EH (cell line): ENCODE data around the gene ZSWIM1.

Experiments
- DNase-seq: peaks from one replicate; pipeline ENCODE4 v3.0.0-alpha.2; 2015; ENCODE audit warnings: low read depth

Gene ZSWIM1

GRCh38 chr20:45880988-45881788, at the start of gene ZSWIM1:
Gene ZSWIM1 (plus strand): TSS chr20:45881227. CDS start chr20:45882593, 1,366 bp downstream.
- peak; percentile 99 for DNase-seq

DNA sequence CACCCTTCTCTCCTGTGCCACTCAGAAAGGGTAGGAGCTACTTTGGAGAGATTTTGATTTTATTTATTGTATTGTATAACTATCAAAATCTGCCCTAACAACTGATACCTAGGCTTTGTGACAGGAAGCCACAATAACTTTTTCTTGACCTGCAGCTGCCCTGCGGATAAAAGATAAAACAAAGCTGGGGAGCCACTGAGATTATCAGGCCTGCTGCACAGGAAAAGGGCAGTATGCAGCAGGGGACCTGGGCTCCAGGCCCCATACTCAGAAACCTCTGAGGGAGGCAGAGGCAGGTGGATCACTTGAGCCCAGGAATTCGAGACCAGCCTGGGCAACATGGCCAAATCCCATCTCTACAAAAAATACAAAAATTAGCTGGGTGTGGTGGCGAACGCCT, 48.4 kb upstream of the ZSWIM1 start:
- no peak for DNase-seq

DNA sequence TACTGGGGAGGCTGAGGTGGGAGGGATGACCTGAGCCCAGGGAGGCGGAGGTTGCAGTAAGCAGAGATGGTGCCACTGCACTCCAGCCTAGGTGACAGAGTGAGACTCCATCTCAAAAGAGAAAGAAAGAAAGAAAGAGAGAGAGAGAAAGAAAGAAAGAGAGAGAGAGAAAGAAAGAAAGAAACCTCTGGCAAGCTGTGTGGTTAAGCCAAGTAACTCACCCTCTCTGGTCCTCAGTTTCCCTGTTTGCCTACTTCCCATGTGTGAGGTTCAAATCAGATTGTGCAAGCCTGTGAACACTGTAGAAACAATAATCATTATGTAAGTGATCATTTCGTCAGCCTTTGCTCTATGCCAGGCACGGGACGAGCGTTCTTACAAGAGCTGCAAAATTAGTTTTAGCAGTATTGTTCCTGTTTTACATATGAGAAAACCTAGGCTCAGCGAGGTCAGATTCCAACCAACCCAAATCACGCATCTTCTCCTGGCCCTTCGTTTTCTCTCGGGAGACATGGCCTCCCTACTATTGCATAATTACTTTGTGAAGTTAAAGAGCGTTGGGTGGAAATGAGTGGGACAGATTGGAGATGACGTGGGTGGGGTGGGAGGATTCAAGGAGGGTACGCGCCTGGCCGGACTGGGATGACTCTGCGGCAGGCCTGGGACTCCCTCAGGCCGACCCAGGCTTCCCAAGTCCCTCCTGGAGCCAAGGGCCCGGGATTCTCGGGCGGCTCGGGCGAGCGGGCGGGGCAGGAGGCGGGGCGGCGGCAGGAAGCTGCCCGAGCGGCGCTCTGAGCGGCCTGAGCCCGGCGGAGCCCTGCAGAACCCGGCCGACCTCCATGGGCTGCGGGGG, 47.8 kb upstream of the ZSWIM1 start, which contains the start of gene SNX21:
TSS of gene SNX21 (plus strand) at position 770 of the 853 bp plus-strand sequence. CDS start 121 bp downstream, outside the sequence.
- DNase-seq = peak; percentile 97

GRCh38 chr20:45833883-45834796, 46.9 kb upstream of the ZSWIM1 start:
- peak; percentile 75 for DNase-seq

GRCh38 chr20:45834797-45835161, 46.2 kb upstream of the ZSWIM1 start:
- DNase-seq = no peak

DNA sequence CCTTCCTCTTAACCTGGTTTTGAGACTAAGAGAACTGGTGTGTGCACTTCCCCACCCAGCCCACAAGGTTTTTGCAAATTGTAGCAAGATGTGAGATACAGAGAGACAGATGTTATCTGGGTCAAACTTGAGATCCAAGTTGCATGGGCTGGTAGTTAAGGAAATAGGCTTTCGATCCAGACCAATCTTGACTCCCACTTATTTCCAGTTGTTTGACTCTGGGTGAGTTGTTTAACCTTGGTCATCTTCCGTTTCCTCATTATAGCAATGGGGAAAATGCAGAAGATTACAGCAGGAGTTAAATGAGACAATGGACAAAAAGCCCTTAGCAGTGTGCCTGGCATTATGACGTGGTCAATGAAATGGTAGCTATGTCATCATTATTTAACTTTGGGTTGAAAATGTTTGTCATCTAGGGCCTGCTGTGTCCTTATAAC, 45.7 kb upstream of the ZSWIM1 start:
- DNase-seq = no peak

GRCh38 chr20:45835825-45836224, 45.2 kb upstream of the ZSWIM1 start:
- peak; percentile 66 for DNase-seq

GRCh38 chr20:45836841-45837240, 44.2 kb upstream of the ZSWIM1 start:
- DNase-seq = no peak

DNA sequence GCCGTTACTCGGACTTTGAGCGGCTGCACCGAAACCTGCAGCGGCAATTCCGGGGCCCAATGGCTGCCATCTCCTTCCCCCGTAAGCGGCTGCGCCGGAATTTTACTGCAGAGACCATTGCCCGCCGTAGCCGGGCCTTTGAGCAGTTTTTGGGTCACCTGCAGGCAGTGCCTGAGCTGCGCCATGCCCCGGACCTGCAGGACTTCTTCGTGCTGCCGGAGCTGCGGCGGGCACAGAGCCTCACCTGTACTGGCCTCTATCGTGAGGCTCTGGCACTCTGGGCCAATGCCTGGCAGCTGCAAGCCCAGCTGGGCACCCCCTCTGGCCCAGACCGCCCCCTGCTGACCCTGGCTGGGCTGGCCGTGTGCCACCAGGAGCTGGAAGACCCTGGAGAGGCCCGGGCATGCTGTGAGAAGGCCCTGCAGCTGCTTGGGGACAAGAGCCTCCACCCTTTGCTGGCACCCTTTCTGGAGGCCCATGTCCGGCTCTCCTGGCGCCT, 40.3 kb upstream of the ZSWIM1 start:
- no peak for DNase-seq

DNA sequence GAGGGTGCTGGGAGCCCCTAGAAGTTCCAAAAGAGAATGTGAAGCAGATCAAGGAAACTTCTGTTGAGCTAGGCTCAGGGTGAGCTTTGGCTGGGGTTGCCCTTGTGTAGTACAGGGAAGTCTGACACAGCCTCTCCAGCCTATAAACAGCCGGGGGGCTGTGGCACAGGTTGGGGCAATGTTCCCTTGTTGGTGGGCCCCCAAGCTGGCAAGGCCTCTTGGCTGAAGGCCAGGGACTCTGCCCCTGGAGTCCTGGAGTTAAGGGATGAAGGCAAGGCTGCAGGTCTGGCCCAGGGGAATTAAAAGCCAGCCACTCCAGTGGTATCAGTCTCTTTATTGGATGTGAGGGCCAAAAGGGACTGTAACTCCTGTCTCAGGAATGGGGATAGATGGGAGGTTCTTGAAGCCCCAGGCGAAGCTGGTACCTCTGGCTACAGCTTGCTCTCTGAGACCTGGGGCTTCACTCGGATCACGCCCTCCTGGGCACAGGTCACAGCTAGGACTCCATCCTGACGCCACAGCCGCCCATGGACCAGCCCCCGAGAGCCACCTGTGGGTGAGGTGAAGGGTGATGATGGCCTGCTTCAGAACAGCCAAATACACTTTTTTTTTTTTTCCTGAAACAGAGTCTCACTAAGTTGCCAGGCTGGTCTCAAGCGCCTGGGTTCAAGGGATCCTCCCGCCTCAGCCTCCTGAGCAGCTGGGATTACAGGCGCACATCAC, 39.5 kb upstream of the ZSWIM1 start:
- DNase-seq = no peak

DNA sequence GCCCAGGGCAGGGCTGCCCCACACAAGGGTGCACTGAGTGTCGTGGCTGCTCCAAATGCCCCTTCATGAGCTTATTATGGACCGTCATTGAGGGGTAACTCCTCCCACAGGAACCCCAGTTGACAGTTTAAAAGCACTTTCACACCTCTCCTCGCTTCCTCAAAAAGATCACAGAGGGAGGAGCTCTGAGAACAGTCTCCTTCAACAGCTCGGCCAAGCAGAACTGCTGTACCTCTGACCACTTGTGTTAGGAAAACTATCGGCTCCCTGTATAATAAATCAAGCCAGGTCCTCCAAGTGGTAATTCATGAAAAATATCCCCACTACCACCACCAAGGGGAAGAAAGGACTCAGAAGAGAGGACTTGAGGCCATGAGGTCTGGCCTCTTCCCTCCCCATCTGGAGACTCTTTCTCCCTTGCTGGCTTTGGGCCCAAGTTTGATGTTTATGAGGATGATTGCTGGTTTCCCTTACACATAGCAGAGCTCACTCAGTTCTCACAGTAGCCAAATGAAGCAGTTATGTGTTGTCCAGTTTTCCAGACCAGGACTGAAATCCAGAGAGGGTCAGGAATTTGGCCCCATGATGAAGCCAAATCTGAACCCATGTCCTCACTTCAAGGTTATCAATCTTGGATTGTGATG, 38.7 kb upstream of the ZSWIM1 start:
- peak; percentile 75 for DNase-seq

DNA sequence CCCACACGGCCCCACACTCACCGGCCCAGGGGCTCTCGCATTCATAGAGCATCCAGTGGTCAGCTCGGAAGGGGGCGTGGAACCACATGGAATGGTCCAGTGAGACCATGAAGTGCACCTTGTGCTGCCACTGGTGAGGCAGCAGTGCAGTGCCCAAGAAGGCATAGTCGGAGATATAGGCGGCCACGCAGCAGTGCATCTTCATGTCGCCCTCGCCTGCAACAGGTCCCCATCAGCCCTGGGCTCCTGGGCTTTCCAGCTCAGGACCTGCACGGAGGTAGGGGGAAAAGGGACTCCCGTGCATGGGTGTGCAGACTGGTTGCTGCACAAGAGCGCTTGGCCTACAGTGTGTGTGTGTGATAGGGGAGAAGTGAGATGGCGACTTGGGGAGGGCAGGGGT, 37.5 kb upstream of the ZSWIM1 start:
- DNase-seq = no peak

DNA sequence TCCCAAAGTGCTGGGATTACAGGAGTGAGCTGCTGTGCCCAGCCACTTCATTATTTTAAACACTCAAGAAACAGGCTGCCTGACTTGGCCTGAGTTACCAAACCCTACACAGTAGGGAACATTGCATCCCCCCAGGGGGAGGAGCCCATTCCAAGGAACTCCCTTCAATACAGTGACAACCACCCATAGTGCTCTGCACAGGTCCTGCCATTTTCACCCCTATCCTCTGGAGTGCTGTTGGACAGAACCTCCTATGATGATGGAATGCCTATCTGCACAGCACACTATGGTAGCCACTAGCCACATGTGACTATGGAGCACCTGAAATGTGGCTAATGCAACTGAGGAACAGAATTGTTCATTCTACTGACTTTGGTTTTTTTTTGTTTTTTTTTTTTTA, 35.6 kb upstream of the ZSWIM1 start:
- DNase-seq = no peak

- DNase-seq = no peak
Observed at GRCh38 chr20:45848421-45848820, 32.6 kb upstream of the ZSWIM1 start.

GRCh38 chr20:45848969-45849582, 32.0 kb upstream of the ZSWIM1 start:
- no peak for DNase-seq

DNA sequence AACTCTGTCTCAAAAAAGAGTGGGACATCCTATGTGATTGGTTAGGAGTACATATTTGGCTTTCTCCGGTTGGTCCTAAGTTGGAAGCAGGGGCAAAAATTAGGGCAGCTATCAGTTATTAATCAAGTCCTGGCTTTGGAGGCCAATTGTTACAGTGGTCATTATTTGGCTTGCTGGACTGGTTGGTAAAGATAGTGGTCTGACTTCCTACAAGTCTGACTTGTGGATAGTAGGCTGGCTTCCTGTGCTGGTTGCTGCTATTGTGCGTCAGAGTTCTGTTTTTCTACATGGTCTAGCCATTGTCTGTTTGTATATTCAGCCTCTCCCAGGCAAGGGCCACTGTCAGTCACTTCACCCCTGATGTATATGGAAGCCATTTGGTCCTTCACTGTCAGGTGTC, 30.8 kb upstream of the ZSWIM1 start:
- no peak for DNase-seq

- no peak for DNase-seq
Observed at GRCh38 chr20:45850926-45851325, 30.1 kb upstream of the ZSWIM1 start.

DNA sequence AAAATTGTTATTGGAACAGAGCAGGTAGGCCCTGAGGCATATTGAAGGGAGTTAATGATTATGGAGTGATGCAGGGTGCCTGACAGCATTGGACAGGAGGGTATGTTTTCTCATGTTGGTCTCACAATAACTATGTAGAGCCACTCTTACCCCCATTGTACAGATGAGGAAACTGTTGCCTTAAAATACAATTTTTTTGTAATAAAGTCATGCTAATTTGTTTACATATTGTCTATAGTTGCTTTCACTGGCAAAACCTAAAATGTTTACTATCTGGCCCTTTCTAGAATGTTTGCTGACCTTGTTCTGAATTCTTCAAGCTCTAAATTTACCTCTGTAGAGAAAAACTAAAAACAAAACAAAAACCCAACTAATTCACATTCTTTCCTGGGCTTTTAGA, 29.5 kb upstream of the ZSWIM1 start:
- no peak for DNase-seq

GRCh38 chr20:45852326-45852725, 28.7 kb upstream of the ZSWIM1 start:
- no peak for DNase-seq

DNA sequence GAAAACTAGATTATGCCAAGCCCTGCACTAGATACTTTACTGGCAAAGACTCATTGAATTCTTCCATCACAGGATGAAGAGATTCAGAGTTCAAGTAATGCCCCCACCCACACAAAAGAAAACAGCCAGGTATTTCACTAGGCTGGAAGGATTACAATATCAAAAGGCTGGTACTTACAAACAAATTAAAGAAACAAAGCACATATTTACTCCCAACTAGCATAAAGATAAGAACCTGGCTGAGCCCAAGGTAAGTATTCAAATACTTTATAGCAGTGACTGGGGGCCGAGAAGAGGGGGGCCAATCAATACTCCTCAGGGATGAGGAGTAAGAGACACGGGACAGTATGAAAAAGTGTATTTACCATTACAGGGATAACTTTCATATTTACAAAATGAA, 27.5 kb upstream of the ZSWIM1 start:
- no peak for DNase-seq
